HG03280 (cell line): ENCODE measurements around the gene GYS1.
"Not testable (repeated sequence)": the region's sequence is repeated elsewhere in the genome, so short reads cannot be mapped to it uniquely, and the experiment has no call there.

Experiments used
- ATAC-seq: cut with Tn5 transposase; IDR thresholded peaks from one replicate; pipeline ENCODE4 v1.9.1; 2021; ENCODE audit warnings: mild to moderate bottlenecking, moderate library complexity; ENCODE audit not compliant: unreplicated experiment

GYS1 gene

DNA sequence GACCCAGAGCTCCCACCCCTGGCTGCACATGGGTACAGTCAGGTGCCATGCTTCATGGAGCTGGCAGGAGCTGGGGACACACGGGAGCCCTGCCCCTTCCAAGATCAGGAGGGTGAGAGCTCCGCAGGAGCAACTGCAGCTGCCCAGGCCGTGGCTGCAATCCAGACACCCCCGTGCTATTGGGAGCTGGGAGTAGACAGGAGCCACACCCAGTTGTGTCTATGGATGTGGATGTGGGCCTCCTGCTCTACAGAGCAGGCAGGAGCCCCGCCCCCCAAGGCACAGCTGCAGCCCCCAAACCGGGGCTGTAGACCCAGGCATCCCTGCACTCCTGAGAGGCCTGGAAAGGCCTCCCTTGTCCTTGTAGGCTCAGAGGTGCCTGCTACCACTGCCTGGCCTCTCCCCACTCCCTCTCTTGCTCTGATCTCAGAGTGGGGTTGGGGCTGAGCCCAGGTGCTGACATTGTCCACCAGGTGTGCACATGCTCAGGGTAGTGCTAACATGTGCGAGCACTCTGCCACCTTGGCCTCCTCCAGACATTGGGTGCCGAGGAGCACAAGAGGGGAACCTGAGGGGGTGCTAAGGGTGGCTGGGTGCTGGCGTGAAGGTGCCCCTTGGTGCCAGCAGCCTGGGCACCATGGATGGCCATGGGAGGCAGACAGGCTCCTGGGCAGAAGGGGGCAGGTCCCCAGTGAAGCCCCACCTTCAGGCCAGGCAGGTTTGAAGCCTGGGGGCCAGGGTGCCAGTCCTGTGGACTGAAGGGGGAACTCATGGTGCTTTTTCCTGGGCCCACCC is 46.4 kb downstream of the GYS1 start:
- ATAC-seq = no peak

DNA sequence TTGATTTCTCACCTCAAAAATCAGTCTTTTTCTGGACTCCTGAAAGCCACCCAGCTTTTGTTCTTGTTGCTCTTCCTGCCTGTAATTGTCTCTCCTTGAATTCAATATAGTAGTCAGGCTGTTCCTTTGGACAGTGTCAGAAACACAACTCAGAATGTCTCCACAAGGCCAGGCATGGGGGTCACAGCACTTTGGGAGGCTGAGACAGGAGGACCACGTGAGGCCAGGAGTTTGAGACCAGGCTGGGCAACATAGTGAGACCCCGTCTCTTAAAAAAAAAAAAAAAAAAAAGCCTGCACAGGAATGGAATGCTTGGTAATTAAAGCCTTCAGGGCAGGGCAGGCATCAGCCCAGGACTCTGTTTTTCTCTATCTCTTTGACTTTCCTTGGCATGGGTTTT is 47.3 kb downstream of the GYS1 start:
- ATAC-seq = no peak

- ATAC-seq = no peak
Observed at GRCh38 chr19:48945415-48945814, 47.7 kb downstream of the GYS1 start.

- no peak for ATAC-seq
Observed at GRCh38 chr19:48943081-48943480, 50.0 kb downstream of the GYS1 start.

GRCh38 chr19:48940902-48941301 is 52.2 kb downstream of the GYS1 start:
- ATAC-seq = no peak

- no peak for ATAC-seq
Observed at GRCh38 chr19:48938256-48938655, 54.9 kb downstream of the GYS1 start.

- ATAC-seq = no peak
Observed at GRCh38 chr19:48935864-48936263, 57.2 kb downstream of the GYS1 start.

DNA sequence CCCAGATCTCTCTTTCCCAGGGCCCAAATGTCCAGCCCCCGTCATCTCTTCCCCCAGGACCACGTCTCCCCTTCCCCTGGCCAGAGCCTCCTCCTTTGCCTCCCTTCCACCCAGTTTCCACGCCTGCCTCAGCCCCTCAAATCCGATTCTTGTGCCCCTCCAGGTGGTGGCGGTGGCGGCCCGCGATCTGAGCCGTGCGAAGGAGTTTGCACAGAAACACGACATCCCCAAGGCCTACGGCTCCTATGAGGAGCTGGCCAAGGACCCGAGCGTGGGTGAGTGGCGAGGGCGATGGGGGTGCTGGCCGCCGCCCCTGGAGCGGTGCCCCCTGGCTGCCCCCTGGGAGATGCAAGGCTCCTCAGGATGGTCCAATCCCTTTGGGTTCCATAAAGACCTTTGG is 58.3 kb downstream of the GYS1 start:
- ATAC-seq = no peak

DNA sequence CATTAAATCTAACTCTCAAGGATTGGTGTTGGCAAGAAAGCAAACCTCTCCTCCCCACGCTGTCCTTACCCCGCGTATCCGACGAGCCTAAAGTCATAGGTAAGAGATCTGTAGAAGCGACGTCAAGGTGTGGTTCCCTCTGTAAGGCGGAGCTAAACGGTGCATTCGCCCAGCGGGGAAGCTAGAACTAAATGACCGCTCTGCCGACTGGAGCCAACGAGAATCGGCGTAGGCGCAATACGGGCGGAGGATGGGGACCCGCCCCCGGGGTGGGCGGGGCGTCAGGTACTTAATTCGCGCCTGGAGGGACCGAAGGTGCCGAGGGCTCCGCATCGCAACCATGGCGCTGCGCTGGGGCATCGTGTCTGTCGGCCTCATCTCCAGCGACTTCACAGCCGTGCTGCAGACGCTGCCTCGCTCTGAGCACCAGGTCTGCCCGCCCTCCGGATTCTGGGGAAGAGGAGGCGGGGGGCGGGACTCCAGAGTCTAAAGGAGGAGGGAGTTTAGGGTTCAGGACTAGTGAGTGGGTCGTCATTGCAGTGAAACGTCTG is 59.7 kb downstream of the GYS1 start, which contains the start of gene DHDH:
Gene DHDH (plus strand): TSS at position 318 of the 551 bp plus-strand sequence. CDS start 23 bp downstream, at position 341.
- peak; percentile 65 for ATAC-seq

- ATAC-seq = no peak
Observed at GRCh38 chr19:48928164-48929025, 64.7 kb downstream of the GYS1 start.

GRCh38 chr19:48927692-48928091 is 65.4 kb downstream of the GYS1 start:
- ATAC-seq = not testable (repeated sequence)

DNA sequence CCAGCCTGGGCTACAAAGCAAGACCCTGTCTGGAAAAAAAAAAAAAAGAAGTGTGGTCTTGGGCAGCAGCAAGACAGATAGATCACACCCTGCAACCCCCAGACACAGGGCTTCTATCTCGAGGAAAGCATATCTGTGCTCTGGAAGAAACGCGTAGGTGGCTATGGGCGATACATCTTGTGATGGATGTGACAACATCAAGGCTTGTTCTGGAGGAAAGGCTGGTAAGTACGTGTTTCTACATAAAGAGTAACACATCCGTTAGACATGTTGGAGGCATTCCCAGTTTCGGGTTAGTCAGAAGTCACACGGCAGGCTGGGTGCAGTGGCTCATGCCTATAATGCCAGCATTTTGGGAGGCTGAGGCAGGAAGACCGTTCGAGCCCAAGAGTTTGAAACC is 66.2 kb downstream of the GYS1 start:
- no peak for ATAC-seq

DNA sequence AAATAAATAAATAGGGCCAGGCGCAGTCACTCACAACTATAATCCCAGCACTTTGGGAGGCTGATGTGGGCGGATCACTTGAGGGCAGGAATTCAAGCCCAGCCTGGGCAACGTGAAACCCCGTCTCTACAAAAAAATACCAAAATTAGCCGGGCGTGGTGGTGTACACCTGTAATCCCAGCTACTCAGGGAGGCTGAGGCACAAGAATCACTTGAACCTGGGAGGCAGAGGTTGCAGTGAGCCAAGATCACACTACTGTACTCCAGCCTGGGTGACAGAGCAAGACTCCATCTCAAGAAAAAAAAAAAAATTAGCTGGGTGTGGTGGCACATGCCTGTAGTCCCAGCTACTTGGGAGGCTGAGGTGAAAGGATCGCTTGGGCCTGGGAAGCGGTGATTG is 67.2 kb downstream of the GYS1 start:
- not testable (repeated sequence) for ATAC-seq

DNA sequence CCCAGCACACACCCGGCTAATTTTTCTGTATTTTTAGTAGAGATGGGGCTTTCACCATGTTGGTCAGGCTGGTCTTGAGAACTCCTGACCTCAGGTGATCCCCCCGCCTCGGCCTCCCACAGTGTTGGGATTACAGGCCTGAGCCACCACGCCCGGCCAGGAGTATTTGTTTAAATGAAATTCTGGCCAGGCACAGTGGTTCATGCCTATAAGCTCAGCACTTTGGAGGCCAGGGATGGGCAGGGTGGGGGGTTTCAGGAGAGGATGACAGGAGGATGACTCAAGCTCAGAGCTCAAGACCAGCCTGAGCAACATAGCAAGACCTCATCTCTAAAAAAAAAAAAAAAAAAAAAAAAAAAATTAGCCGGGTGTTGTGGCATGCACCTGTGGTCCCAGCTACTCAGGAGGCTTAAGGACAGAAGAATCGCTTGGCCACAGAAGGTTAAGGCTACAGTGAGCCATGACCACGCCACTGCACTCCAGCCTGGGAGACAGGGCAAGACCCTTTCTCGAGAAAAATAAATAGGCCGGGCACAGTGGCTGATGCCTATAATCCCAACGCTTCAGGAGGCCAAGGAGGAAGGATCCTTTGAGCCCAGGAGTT is 67.8 kb downstream of the GYS1 start:
- no peak for ATAC-seq

- ATAC-seq = no peak
Observed at GRCh38 chr19:48922548-48923490, 70.3 kb downstream of the GYS1 start.

DNA sequence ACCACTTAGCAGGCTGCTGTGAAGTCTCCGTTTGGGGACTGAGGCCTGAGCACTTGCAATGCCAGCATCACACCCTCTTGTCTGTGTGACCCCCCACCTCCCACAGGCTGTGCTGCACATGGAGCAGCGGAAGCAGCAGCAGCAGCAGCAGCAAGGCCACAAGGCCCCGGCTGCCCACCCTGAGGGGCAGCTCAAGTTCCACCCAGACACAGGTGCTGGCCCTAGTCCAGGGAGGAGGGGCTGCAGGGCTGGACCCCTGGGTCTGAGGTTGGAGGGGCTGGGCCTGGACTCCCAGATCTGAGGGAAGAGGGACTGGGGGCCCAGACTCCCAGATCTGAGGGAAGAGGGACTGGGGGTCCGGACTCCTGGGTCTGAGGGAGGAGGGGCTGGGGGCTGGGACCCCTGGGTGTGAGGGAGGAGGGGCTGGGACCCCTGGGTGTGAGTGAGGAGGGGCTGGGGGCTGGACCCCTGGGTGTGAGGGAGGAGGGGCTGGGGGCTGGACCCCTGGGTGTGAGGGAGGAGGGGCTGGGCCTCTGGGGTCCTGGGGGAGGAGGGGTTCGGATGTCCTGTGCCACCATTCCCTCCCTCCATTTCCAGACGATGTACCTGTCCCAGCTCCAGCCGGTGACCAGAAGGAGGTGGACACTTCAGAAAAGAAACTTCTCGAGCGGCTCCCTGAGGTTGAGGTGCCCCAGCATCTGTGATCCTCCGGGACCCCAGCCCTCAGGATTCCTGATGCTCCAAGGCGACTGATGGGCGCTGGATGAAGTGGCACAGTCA is 71.2 kb downstream of the GYS1 start:
- no peak for ATAC-seq

DNA sequence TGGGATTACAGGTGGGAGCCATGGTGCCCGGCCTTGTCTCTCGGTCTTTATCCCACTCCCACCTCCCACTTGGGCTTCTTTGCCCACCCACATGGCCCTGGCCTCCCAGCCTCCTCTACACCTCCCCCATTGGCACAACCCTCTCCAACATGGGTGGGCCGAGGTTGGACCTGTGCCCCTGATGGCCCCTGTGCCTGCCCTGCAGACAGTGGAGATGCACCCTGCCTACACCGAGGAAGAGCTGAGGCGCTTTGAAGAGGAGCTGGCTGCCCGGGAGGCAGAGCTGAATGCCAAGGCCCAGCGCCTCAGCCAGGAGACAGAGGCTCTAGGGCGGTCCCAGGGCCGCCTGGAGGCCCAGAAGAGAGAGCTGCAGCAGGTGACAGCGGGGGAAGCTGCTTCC is 72.2 kb downstream of the GYS1 start:
- no peak for ATAC-seq

DNA sequence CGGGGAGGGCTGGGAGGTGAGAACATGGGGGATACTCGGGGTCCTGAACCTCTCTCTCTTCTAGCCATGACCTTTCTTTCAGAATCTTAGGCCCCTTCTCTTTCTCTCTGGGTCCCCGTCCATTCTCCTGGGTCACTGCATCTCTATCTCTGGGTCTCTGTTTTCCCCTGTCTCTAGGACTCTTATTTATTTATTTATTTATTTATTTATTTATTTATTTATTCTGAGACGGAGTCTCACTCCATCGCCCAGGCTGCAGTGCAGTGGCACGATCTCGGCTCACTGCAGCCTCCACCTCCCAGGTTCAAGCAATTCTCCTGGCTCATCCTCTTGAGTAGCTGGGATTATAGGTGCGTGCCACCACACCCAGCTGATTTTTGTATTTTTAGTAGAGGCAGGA is 73.8 kb downstream of the GYS1 start:
- ATAC-seq = not testable (repeated sequence)

- no peak for ATAC-seq
Observed at GRCh38 chr19:48918801-48919247, 74.3 kb downstream of the GYS1 start.
